HG03558 (cell line): ENCODE measurements around the gene ESM1.
"Not testable (repeated sequence)": the region's sequence is repeated elsewhere in the genome, so short reads cannot be mapped to it uniquely, and the experiment has no call there.

Experiments
- ATAC-seq: cut with Tn5 transposase; IDR thresholded peaks from one replicate; pipeline ENCODE4 v1.9.1; 2021; ENCODE audit warnings: moderate number of reproducible peaks; ENCODE audit not compliant: unreplicated experiment; ENCODE audit errors: extremely low read depth

ESM1 gene

GRCh38 chr5:54985301-54986268, at the start of gene ESM1:
TSS of gene ESM1 (minus strand) at chr5:54985593. CDS start at chr5:54985517, 76 bp downstream.
- ATAC-seq = no peak

GRCh38 chr5:55033568-55033967, 48.2 kb upstream of the ESM1 start:
- no peak for ATAC-seq

GRCh38 chr5:55031492-55031891, 46.1 kb upstream of the ESM1 start:
- ATAC-seq = no peak

- ATAC-seq = no peak
These were observed 45.4 kb upstream of the ESM1 start for GRCh38 chr5:55030676-55031369.

- no peak for ATAC-seq
These were observed 44.8 kb upstream of the ESM1 start for GRCh38 chr5:55030220-55030619.

GRCh38 chr5:55027595-55027994, 42.2 kb upstream of the ESM1 start:
- no peak for ATAC-seq

- ATAC-seq = no peak
These were observed 37.1 kb upstream of the ESM1 start for GRCh38 chr5:55022450-55022849.

GRCh38 chr5:55021821-55022220, 36.4 kb upstream of the ESM1 start:
- ATAC-seq = no peak

- no peak for ATAC-seq
These were observed 36.0 kb upstream of the ESM1 start for GRCh38 chr5:55021410-55021809.

- ATAC-seq = not testable (repeated sequence)
These were observed 24.8 kb upstream of the ESM1 start for GRCh38 chr5:55010149-55010548.

GRCh38 chr5:55004729-55005128, 19.3 kb upstream of the ESM1 start:
- no peak for ATAC-seq

GRCh38 chr5:55003432-55004065, 18.2 kb upstream of the ESM1 start:
- ATAC-seq = no peak

- not testable (repeated sequence) for ATAC-seq
These were observed 16.8 kb upstream of the ESM1 start for GRCh38 chr5:55002166-55002565.

- ATAC-seq = no peak
These were observed 11.7 kb upstream of the ESM1 start for GRCh38 chr5:54997081-54997480.

GRCh38 chr5:54996466-54996865, 11.1 kb upstream of the ESM1 start:
- no peak for ATAC-seq

- ATAC-seq = no peak
These were observed 9.8 kb upstream of the ESM1 start for GRCh38 chr5:54995168-54995567.

GRCh38 chr5:54994628-54995027, 9.2 kb upstream of the ESM1 start:
- ATAC-seq = no peak

GRCh38 chr5:54993318-54993717, 7.9 kb upstream of the ESM1 start:
- no peak for ATAC-seq

- ATAC-seq = no peak
These were observed 6.0 kb upstream of the ESM1 start for GRCh38 chr5:54991416-54991815.

- ATAC-seq = no peak
These were observed 5.5 kb upstream of the ESM1 start for GRCh38 chr5:54990841-54991258.

- no peak for ATAC-seq
These were observed 3.4 kb upstream of the ESM1 start for GRCh38 chr5:54988817-54989216.
